HG03432 (cell line): Measurements from ENCODE around the gene GRID2IP.

ENCODE experiments used
- ATAC-seq: cut with Tn5 transposase; IDR thresholded peaks from one replicate; pipeline ENCODE4 v1.9.1; 2021; ENCODE audit warnings: mild to moderate bottlenecking, moderate library complexity; ENCODE audit not compliant: unreplicated experiment

Gene GRID2IP

GRCh38 chr7:6528401-6529130 lies 22.7 kb downstream of the GRID2IP start:
- no peak for ATAC-seq

GRCh38 chr7:6526997-6527378 lies 24.3 kb downstream of the GRID2IP start:
- no peak for ATAC-seq

- no peak for ATAC-seq
Observed at GRCh38 chr7:6520163-6520981, 30.9 kb downstream of the GRID2IP start.

GRCh38 chr7:6516387-6516983 lies 34.8 kb downstream of the GRID2IP start:
- ATAC-seq, result peak; percentile 56

GRCh38 chr7:6513541-6513940 lies 37.7 kb downstream of the GRID2IP start:
- no peak for ATAC-seq

GRCh38 chr7:6512892-6513291 lies 38.4 kb downstream of the GRID2IP start:
- no peak for ATAC-seq

GRCh38 chr7:6510476-6511133 lies 40.7 kb downstream of the GRID2IP start:
- ATAC-seq, result no peak

GRCh38 chr7:6508950-6509349 lies 42.3 kb downstream of the GRID2IP start:
- ATAC-seq, result no peak

GRCh38 chr7:6508539-6508938 lies 42.7 kb downstream of the GRID2IP start:
- ATAC-seq, result no peak

- no peak for ATAC-seq
Observed at GRCh38 chr7:6507906-6508305, 43.4 kb downstream of the GRID2IP start.

GRCh38 chr7:6505685-6506559 lies 45.3 kb downstream of the GRID2IP start:
- no peak for ATAC-seq

GRCh38 chr7:6504996-6505395 lies 46.3 kb downstream of the GRID2IP start:
- no peak for ATAC-seq

GRCh38 chr7:6502886-6503285 lies 48.4 kb downstream of the GRID2IP start:
- no peak for ATAC-seq

GRCh38 chr7:6501586-6502564 lies 49.4 kb downstream of the GRID2IP start:
- no peak for ATAC-seq

- ATAC-seq, result no peak
Observed at GRCh38 chr7:6500691-6501090, 50.6 kb downstream of the GRID2IP start.

- no peak for ATAC-seq
Observed at GRCh38 chr7:6497994-6498393, 53.3 kb downstream of the GRID2IP start.

GRCh38 chr7:6497637-6497905 lies 53.7 kb downstream of the GRID2IP start:
- ATAC-seq, result no peak

GRCh38 chr7:6496842-6497636 lies 54.2 kb downstream of the GRID2IP start:
- no peak for ATAC-seq
